ENCODE measurements around the gene PDPK1. TPM values are rescaled to one million over a fixed set of nuclear protein-coding genes. Genes with fewer than 3 reads are reported as not detected.

The PDPK1 gene
- total and polyA plus RNA-seq, 2 experiments from 2014 or later = 19.3 to 25.8 TPM

- Histone ChIP-seq H3K27me3 (ENCODE audit: insufficient read depth) (no peaks in the 10 kb centered on the region), H3K27ac (ENCODE audit: low read depth) (no peak overlapping the region), H4K20me1 (replicated peaks; ENCODE audit: insufficient read depth) (peaks cover 29% of the 10 kb centered on the region), H3F3A (replicated peaks; ENCODE audit: low read depth) (peaks cover 24% of the 10 kb centered on the region; the same call in 1 of the 2 replicates), H3K79me2 (replicated peaks; ENCODE audit: insufficient read depth) (peaks cover 61% of the 10 kb centered on the region), H3K9me2 (ENCODE audit: insufficient read depth) (no peaks in the 10 kb centered on the region), H3K4me3 (no peak overlapping the region), H3K36me3 (ENCODE audit: insufficient read depth) (no peaks in the 10 kb centered on the region), H3K4me2 (no peak overlapping the region), H3K4me1 (ENCODE audit: insufficient read depth) (peaks cover 10% of the 10 kb centered on the region; the same call in 1 of the 2 replicates), H2AFZ (no peak overlapping the region)
- Mint-ChIP-seq H3K27ac (no peak overlapping the region), H3K27me3 (ENCODE audit: insufficient read depth, low read depth, poor library complexity) (peaks cover 28% of the 10 kb centered on the region), H3K4me1 (peaks cover 37% of the 10 kb centered on the region), H3K4me3 (no peak overlapping the region), H3K9me3 (no peaks in the 10 kb centered on the region; the same call in 2 of the 3 replicates), H3K36me3 (ENCODE audit: low read depth) (peaks cover 18% of the 10 kb centered on the region)
- DNase-seq (ENCODE audit: low spot score) = no peak
- ATAC-seq = no peak
- no peak for TF ChIP-seq ZNF331 (CRISPR knock-in tag; IDR thresholded peaks at IDR 0.05; ENCODE audit: low read depth)
- TF ChIP-seq NANOG (IDR thresholded peaks at IDR 0.05; ENCODE audit: borderline replicate concordance) = no peak
- no peak for TF ChIP-seq CREB1 (CRISPR knock-in tag; IDR thresholded peaks at IDR 0.05; ENCODE audit: low read depth)
Measured at GRCh38 chr16:2517954-2518605, 19.7 kb upstream of the PDPK1 start.

- H3K4me3 Mint-ChIP-seq = peak overlapping the region; percentile 70
- Histone ChIP-seq H3K9me2 (ENCODE audit: insufficient read depth) (no peaks in the 10 kb centered on the region), H3K27ac (ENCODE audit: low read depth) (0 out of 2 replicates have a peak overlapping the region, but pooled peaks have one; percentile 45), H2AFZ (no peak overlapping the region), H3K4me1 (ENCODE audit: insufficient read depth) (peaks cover 10% of the 10 kb centered on the region; the same call in 1 of the 2 replicates), H3K4me3 (no peak overlapping the region), H3K27me3 (ENCODE audit: insufficient read depth) (no peaks in the 10 kb centered on the region), H4K20me1 (replicated peaks; ENCODE audit: insufficient read depth) (peaks cover 31% of the 10 kb centered on the region), H3K36me3 (ENCODE audit: insufficient read depth) (no peaks in the 10 kb centered on the region), H3K79me2 (replicated peaks; ENCODE audit: insufficient read depth) (peaks cover 61% of the 10 kb centered on the region), H3K4me2 (no peak overlapping the region), H3F3A (replicated peaks; ENCODE audit: low read depth) (peaks cover 24% of the 10 kb centered on the region; the same call in 1 of the 2 replicates)
- peaks cover 24% of the 10 kb centered on the region for H3K27me3 Mint-ChIP-seq (ENCODE audit: insufficient read depth, low read depth, poor library complexity)
- TF ChIP-seq, protein P1, sequence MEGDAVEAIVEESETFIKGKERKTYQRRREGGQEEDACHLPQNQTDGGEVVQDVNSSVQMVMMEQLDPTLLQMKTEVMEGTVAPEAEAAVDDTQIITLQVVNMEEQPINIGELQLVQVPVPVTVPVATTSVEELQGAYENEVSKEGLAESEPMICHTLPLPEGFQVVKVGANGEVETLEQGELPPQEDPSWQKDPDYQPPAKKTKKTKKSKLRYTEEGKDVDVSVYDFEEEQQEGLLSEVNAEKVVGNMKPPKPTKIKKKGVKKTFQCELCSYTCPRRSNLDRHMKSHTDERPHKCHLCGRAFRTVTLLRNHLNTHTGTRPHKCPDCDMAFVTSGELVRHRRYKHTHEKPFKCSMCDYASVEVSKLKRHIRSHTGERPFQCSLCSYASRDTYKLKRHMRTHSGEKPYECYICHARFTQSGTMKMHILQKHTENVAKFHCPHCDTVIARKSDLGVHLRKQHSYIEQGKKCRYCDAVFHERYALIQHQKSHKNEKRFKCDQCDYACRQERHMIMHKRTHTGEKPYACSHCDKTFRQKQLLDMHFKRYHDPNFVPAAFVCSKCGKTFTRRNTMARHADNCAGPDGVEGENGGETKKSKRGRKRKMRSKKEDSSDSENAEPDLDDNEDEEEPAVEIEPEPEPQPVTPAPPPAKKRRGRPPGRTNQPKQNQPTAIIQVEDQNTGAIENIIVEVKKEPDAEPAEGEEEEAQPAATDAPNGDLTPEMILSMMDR (conservative IDR thresholded peaks at IDR 0.05; ENCODE audit: low read depth in 2 of 2) = peak in 1 of 2 experiments; percentile 14; a peak in 1 of 4 replicates
- TF ChIP-seq, protein P2, sequence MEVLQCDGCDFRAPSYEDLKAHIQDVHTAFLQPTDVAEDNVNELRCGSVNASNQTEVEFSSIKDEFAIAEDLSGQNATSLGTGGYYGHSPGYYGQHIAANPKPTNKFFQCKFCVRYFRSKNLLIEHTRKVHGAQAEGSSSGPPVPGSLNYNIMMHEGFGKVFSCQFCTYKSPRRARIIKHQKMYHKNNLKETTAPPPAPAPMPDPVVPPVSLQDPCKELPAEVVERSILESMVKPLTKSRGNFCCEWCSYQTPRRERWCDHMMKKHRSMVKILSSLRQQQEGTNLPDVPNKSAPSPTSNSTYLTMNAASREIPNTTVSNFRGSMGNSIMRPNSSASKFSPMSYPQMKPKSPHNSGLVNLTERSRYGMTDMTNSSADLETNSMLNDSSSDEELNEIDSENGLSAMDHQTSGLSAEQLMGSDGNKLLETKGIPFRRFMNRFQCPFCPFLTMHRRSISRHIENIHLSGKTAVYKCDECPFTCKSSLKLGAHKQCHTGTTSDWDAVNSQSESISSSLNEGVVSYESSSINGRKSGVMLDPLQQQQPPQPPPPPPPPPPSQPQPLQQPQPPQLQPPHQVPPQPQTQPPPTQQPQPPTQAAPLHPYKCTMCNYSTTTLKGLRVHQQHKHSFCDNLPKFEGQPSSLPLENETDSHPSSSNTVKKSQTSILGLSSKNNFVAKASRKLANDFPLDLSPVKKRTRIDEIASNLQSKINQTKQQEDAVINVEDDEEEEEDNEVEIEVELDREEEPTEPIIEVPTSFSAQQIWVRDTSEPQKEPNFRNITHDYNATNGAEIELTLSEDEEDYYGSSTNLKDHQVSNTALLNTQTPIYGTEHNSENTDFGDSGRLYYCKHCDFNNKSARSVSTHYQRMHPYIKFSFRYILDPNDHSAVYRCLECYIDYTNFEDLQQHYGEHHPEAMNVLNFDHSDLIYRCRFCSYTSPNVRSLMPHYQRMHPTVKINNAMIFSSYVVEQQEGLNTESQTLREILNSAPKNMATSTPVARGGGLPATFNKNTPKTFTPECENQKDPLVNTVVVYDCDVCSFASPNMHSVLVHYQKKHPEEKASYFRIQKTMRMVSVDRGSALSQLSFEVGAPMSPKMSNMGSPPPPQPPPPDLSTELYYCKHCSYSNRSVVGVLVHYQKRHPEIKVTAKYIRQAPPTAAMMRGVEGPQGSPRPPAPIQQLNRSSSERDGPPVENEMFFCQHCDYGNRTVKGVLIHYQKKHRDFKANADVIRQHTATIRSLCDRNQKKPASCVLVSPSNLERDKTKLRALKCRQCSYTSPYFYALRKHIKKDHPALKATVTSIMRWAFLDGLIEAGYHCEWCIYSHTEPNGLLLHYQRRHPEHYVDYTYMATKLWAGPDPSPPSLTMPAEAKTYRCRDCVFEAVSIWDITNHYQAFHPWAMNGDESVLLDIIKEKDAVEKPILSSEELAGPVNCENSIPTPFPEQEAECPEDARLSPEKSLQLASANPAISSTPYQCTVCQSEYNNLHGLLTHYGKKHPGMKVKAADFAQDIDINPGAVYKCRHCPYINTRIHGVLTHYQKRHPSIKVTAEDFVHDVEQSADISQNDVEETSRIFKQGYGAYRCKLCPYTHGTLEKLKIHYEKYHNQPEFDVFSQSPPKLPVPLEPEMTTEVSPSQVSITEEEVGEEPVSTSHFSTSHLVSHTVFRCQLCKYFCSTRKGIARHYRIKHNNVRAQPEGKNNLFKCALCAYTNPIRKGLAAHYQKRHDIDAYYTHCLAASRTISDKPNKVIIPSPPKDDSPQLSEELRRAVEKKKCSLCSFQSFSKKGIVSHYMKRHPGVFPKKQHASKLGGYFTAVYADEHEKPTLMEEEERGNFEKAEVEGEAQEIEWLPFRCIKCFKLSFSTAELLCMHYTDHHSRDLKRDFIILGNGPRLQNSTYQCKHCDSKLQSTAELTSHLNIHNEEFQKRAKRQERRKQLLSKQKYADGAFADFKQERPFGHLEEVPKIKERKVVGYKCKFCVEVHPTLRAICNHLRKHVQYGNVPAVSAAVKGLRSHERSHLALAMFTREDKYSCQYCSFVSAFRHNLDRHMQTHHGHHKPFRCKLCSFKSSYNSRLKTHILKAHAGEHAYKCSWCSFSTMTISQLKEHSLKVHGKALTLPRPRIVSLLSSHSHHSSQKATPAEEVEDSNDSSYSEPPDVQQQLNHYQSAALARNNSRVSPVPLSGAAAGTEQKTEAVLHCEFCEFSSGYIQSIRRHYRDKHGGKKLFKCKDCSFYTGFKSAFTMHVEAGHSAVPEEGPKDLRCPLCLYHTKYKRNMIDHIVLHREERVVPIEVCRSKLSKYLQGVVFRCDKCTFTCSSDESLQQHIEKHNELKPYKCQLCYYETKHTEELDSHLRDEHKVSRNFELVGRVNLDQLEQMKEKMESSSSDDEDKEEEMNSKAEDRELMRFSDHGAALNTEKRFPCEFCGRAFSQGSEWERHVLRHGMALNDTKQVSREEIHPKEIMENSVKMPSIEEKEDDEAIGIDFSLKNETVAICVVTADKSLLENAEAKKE (CRISPR knock-in tag; IDR thresholded peaks at IDR 0.05) = no peak
- TF ChIP-seq ZNF114 (CRISPR knock-in tag; IDR thresholded peaks at IDR 0.05) (no peak), JUNB (IDR thresholded peaks at IDR 0.05; ENCODE audit: unreplicated experiment) (no peak)
- peaks cover 23% of the 10 kb centered on the region for H3K36me3 Mint-ChIP-seq (ENCODE audit: low read depth)
- H3K9me3 Mint-ChIP-seq = no peaks in the 10 kb centered on the region; the same call in 2 of the 3 replicates
- ATAC-seq (no peak), DNase-seq (ENCODE audit: low spot score) (no peak)
- peak overlapping the region; percentile 93; the same call in 1 of the 2 replicates for H3K27ac Mint-ChIP-seq
- H3K4me1 Mint-ChIP-seq = peaks cover 37% of the 10 kb centered on the region
Measured at GRCh38 chr16:2518823-2519710, 18.8 kb upstream of the PDPK1 start.

All from GM23338 (cell line).